ENCODE data around the gene MAD1L1. TPM values are rescaled to one million over a fixed set of nuclear protein-coding genes. Genes with fewer than 3 reads are reported as not detected.

MAD1L1 gene
- polyA plus RNA-seq, 4 donors = 22.6 to 26.9 (median 24.6) TPM

DNA sequence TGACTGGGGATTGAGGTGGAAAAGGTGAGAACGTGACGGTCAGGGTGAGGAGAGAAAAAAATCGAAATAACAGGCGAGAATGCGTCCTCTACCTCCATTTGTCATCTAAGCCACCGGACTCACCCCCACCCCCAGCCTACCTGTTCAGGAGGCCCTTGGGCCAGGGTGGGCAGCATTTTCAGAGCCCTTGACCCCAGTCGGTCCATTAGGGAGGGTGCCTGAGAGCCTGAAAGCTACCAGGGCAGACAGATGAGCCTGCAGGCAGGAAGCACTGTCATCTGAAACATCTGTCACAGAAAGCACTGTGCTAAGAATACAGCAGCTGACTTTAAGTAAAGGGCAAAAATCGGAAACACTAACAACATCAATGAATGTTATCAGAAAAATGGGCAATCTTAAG, 47.0 kb downstream of the MAD1L1 start:
- no peak for DNase-seq (ENCODE audit: low read depth in 4 of 4, low spot score in 3 of 4)

DNA sequence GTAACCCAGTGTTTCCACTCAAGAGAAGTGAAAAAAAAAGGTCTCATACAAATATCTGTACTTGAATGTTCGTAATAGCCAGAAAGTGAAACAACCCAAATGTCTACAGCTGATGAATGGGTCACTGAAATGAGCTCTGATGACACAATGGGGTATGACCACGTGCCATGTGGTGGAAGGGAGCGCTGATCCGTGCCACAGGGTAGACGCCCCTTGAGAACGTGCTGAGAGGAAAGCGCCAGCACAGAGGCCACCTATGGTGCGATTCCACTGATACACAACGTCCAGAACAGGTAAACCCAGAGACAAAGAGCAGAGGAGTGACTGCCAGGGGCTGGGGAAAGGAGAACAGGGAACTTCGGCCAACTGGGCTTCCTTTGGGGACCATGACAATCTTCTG, 50.3 kb downstream of the MAD1L1 start:
- DNase-seq (ENCODE audit: low read depth in 4 of 4, low spot score in 3 of 4) = no peak

- no peak for DNase-seq (ENCODE audit: low read depth in 4 of 4, low spot score in 3 of 4)
Measured at GRCh38 chr7:2181077-2181854, 51.5 kb downstream of the MAD1L1 start.

- no peak for DNase-seq (ENCODE audit: low read depth in 4 of 4, low spot score in 3 of 4)
Measured at GRCh38 chr7:2180081-2180480, 52.7 kb downstream of the MAD1L1 start.

GRCh38 chr7:2175514-2175913, 57.2 kb downstream of the MAD1L1 start:
- DNase-seq (ENCODE audit: low read depth in 4 of 4, low spot score in 3 of 4) = no peak

DNA sequence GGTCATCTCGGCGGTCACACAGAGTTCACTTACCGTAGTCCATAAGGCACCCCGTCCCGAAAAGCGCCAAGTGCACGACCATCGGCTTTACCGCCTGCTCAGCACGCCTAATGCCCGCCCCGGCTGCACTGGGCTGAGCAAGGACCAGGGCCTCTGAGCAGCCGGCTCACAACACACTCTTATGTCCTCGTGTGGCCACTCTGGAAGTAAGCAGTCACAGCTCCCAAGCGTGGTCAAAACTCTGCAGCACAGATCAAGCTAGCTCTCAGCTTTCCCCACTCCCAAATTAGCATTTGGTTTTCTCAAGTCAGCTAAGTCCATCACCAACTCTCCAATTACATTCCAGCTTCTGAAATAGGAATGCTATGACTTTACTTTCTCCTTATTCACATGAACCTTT, 57.7 kb downstream of the MAD1L1 start:
- DNase-seq (ENCODE audit: low read depth in 4 of 4, low spot score in 3 of 4) = no peak

DNA sequence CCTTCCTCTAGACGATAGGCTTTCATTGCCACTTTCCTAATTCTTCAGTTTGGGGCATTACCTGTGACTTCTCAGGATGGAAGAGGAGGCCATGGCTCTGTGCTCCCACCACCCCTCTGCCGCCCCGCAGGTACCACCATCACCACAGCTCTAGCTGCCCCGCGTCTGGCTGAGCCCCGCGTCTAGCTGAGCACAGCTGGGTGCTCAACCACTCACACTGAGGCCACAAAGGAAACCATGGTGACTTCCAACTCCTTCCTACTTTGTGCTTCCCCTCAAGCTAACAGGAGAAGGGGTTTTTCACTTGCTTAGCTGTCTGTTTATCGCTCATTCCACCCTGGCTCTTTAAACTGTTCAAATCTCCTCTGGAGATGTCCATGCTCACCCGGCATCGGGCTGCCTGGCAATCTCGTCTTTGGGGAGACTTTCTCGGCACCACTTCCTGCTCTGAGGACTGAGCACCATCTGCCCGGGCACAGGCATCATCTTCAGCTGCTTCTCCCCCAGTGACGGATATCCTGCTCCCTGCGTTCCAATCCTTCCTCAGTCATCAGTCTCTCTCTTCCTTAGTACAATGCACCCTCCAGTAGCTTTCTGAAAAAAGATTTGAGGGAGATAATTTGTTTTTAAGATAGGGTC, 59.4 kb downstream of the MAD1L1 start:
- DNase-seq (ENCODE audit: low read depth in 4 of 4, low spot score in 3 of 4) = no peak

GRCh38 chr7:2172311-2173188, 60.2 kb downstream of the MAD1L1 start:
- peak in 3 of 4 donors; percentile 64 to 69 (median 69) for DNase-seq (ENCODE audit: low read depth in 4 of 4, low spot score in 3 of 4)

GRCh38 chr7:2171855-2172254, 60.9 kb downstream of the MAD1L1 start:
- DNase-seq (ENCODE audit: low read depth in 4 of 4, low spot score in 3 of 4) = no peak

- no peak for DNase-seq (ENCODE audit: low read depth in 4 of 4, low spot score in 3 of 4)
Measured at GRCh38 chr7:2170576-2171521, 61.9 kb downstream of the MAD1L1 start.

GRCh38 chr7:2169923-2170575, 62.7 kb downstream of the MAD1L1 start:
- no peak for DNase-seq (ENCODE audit: low read depth in 4 of 4, low spot score in 3 of 4)

DNA sequence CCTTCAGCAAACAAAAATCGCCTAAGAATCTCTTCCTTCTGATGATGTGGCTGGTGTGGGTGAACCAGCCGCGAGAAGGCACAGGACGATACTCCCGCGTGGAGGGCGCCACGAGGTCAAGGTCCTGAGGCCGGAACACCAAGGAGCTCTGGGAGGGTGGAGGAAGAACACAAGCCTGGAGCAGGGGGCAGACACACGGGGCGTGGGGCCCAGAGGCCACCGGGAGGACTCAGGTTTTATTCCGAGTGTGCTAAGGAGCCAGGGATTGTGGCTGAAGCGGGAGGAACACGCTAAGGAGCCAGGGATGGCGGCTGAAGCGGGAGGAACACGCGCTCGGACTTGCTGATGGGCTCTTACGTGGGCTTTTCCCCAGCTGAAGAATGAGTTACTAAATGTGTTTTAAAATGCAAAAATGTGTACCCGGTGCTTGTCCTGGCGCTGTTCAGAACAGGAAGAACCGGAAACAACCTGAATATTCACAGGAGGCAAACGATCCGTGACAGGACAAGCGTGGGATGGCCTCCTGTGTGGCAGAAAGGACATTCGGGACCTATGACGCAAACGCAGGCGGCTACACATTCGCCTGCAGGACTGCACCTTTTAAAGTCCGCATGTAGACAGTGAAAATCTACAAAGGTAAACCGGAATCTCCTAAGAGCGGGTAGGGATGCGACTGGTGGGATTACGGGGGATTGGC, 64.0 kb downstream of the MAD1L1 start:
- peak in 3 of 4 donors; percentile 57 to 72 (median 69) for DNase-seq (ENCODE audit: low read depth in 4 of 4, low spot score in 3 of 4)

DNA sequence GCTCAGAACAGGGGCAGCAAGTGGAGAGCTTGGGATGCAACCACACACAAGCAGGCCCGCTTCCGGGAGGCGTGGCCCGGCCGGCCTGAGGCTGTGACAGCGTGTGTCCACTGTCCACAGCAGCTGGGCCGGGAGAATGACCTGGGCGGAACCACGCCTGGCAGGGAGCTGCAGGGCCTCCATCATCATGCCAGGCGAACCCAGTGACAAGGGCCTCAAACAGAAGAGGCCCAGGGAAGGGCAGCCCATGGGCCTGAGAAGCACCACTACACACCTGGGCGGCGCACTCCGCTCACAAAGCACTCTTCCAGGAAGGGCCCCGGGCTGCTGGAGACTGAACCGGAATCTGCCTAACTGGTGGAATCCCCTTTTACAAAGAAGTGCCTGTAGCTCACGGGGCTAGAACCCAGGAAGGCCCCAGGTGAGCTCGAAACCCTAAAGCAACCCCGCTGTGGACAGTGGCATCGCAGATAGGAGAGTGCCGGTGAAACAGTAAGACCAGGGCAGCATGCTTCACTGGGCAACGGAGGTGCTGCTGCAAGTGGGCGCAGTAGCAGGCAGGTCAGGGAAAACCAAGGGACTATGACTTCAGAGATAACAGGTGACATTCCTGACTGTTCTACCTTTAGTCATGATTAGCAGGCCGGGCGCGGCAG, 66.0 kb downstream of the MAD1L1 start:
- no peak for DNase-seq (ENCODE audit: low read depth in 4 of 4, low spot score in 3 of 4)

DNA sequence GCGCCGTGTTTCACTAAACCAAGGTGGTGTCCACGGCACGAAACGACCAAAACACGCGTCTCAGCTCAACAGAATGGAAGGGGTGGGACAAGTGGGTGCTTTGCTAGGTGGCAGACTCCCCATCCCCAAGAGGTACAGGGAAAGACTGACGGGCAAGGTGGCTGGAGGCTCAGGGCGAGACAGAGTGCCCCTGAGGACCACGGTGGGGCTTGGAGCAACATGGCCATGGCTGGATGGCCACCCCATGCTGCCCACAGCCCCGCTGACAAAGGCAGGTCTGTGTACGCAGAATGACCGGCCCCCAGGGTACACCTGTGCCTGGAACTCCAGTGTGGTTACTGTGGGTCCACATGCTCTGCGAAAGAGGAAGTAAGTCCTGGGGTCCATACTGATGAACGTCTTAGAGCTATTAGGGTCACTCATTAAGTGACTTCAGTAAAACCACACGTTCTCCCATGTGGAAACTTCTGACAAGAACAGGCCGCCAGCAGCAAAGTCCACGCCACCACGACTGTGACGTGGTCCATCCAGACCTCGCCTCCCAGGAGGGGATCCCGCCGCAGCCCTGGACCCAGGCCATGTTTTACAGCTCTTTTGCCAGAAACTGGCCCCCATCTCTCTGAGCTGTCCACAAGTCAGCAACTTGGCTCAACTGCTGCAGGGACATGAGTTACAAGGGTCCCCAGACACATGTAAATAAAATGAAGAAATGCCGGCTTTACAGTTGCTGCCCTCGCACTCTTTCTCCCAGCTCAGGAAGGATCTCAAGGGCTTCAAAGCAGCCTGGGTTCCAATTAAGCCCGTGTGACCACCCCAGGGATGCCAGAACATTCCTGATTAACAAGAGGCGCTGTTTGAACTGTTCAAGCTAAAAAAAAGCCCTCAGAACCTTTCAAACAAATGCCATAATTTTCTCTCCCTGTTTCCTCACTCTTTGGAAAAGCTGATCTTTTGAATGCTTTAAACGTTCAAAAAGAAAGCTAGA, 66.8 kb downstream of the MAD1L1 start:
- DNase-seq (ENCODE audit: low read depth in 4 of 4, low spot score in 3 of 4) = no peak

GRCh38 chr7:2165239-2165609, 67.5 kb downstream of the MAD1L1 start:
- no peak for DNase-seq (ENCODE audit: low read depth in 4 of 4, low spot score in 3 of 4)

- no peak for DNase-seq (ENCODE audit: low read depth in 4 of 4, low spot score in 3 of 4)
Measured at GRCh38 chr7:2164646-2165045, 68.1 kb downstream of the MAD1L1 start.
